NCI-H2196 (cell line): Measurements from ENCODE around the gene GPR107.

Source experiments
- DNase-seq: peaks from one replicate; lab custom pipeline; 2025; ENCODE audit not compliant: unreplicated experiment; lab: John Stamatoyannopoulos, UW

Gene GPR107

DNA sequence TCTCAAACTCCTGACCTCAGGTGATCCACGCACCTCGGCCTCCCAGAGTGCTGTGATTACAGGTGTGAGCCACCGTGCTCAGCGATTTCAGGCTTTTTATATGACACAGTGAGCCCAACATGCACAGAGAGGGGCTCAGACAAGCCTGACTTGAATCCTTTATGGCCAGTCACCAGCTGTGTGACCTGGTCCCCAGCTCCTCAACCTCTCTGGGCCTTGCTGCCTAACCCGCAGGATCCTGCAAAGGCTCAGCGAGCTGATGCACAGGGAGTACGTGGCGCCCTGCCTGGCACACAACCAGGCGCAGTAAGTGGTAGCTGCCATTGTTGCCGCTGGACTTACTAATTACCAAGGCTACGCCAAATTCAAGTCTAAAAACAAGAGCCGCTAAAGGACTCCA, 101.9 kb downstream of the GPR107 start:
- DNase-seq = no peak

DNA sequence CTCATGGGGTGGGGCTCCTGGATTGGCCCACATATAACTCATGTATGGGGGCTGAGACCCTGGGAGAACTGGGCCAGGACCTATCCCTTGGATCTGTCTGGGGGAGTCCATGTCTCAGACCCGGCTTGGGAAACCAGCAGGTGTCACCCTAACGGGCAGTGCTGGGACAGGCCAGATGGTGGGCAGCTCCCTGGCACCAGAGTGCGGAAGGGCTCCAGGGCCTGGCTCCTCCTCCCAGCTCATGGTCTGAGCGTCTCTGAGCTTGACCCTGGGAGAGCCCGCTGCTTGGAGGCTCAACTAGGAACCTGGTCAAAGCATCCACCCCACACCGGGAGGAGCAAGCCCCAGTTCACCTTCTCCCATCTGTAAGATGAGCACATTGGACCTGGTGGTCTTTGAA, 103.0 kb downstream of the GPR107 start:
- no peak for DNase-seq

DNA sequence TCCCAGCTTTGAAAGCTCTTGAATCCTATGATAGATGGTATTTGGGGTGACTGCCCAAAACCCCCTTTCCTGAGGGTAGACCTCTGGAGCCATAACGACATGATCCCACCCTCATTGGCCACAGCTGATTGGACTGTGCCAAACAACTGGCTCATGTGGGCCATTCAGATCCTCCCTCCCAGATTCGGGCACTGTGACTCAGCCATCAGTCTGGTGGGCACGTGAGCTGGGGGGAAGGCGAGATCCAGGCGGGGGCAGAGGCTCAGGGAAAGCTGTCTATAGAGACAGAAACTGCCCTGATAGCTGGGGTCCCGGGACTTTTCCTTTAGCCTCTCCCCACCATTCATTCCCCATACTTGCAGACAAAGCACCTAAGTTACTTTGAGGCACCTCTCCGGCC, 103.4 kb downstream of the GPR107 start:
- DNase-seq = no peak

DNA sequence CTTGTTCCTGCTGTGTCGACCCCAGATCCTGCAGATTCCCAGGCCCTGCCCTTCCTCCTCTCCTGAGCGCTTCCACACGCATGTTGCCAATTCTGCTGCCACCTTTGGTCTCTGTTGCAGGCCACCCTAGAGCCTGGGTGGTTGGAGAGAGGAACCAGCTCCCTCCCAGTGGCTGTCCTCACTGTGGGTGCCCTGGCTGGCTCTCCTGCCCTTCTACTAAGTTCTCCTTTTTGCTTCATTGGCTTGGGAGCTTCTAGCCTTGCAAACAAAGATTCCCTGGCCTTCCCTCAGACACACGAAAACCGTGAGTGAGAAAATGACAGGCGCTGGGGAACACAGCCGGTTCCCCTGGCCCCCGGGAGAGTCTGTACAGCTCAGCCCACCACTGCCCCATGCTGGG, 104.3 kb downstream of the GPR107 start:
- DNase-seq = no peak

DNA sequence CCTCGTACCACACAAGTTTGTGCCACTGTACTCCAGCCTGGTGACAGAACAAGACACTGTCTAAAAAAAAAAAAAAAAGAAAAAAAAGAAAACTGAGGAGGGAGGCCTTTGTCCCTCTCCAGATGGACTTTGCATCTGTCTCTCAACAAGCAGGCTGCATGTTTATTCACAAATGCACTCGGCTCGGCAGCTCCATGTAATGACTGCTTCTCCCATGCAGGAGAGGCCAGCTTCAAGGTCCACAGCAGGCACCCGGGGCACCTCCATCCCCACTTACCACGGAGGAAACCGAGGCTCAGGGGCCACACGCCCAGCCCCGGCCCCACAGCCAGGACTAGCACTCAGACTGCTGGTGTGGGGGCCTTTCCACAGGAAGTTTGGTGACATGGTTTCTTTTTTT, 105.4 kb downstream of the GPR107 start:
- DNase-seq = no peak

DNA sequence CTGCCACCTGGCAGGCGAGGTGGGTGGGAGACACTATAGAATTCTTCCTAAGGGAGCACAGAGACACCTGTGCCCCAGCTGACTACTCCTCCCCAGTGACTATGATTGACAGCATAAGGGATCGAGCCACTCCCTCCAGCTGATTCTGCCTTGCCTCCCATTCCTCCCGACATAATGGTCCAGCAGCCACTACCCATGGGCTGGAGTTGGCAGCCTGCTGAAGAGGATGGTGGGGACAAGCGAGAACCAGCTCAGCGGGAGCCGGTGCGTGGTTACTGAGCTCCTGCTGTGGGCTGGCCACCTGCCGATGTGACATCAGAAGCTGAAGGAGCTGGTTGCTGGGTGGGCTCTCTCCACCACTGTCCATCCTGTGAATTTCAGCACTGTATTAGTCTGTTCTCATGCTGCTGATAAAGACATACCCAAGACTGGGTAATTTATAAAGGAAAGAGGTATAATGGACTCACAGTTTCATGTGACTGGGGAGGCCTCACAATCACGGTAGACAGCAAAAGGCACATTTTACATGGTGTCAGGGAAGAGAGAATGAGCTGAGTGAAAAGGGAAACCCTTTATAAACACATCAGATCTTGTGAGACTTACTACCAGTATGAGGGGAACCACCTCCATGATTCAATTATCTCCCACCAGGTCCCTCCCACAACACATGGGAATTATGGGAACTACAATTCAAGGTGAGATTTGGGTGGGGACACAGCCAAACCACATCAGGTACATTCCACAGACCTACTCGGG, 106.4 kb downstream of the GPR107 start:
- no peak for DNase-seq

DNA sequence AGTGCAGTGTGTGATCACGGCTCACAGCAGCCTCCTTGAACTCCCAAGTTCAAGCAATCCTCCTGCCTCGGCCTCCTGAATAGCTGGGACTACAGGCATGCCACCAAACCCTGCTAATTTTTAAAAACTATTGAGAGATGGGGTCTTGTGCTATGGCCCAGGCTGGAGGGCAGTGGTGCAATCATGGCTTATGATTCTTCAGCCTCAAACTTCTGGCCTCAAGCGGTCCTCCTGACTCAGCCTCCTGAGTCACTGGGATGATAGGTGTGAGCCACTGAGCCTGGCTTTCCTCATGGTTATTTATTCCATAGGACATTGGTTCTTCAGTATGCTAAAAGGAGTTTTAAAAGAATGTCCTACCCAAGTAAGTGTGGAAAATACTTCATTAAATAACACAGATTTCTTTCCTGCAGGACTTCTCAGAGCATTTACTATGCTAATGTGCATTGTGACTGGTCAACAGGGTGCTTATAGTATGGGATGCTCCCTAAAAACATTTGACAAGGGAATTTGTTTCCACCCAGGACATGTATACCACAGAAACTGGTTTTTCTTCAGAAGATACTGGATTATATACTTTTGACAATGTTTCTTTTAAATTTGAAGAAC, 107.3 kb downstream of the GPR107 start:
- DNase-seq = no peak

DNA sequence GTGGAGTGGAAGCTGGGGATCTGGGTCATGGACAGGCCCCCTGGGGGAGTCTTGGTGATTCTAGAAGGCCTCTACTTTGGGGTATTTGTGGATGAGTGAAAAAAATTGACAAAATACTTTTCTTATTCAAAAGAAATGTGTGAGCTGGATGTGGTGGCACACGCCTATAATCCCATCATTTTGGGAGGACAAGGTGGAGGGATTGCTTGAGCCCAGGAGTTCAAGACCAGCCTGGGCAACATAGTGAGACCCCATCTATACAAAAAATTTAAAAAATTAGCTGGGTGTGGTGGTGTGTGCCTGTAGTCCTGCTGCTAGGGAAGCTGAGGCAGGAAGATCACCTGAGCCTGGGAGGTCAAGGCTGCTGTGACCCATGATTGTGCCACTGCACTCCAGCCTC, 111.9 kb downstream of the GPR107 start:
- DNase-seq = no peak

DNA sequence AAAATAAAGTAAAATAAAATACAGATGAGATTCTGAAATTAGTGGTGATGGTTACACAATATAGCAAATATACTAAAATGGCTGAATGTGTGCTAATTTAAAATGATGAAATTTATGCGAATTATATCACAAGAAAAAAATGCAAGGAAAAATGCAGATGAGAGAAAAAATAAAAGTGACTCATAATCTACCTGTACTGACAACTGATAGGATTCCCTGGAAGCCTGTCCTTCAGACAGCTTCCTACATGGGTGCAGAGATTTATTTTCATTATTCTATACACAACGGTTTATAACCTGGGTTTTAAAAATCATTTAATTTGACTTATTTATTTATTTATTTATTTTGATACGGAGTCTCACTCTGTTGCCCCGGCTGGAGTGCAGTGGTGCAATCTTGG, 112.7 kb downstream of the GPR107 start:
- no peak for DNase-seq

DNA sequence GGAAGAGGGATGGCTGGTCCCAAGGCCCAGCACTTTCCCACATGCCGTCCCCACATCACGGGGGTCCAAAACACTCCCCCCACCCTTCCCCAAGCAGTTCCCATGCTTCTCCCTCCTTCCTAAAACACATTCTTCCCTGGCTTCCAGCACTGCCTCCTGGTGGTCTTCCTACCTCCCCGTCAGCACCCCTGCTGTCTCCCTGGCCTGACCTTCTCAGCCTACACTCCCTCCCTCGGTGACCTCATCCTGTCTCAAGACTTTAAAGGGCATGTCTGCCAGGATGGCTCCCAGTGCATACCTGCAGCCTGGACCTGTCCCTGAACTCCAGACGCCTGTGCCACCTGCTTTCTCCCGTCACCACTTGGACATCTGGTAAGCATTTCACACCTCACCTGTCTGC, 114.2 kb downstream of the GPR107 start:
- DNase-seq = no peak

DNA sequence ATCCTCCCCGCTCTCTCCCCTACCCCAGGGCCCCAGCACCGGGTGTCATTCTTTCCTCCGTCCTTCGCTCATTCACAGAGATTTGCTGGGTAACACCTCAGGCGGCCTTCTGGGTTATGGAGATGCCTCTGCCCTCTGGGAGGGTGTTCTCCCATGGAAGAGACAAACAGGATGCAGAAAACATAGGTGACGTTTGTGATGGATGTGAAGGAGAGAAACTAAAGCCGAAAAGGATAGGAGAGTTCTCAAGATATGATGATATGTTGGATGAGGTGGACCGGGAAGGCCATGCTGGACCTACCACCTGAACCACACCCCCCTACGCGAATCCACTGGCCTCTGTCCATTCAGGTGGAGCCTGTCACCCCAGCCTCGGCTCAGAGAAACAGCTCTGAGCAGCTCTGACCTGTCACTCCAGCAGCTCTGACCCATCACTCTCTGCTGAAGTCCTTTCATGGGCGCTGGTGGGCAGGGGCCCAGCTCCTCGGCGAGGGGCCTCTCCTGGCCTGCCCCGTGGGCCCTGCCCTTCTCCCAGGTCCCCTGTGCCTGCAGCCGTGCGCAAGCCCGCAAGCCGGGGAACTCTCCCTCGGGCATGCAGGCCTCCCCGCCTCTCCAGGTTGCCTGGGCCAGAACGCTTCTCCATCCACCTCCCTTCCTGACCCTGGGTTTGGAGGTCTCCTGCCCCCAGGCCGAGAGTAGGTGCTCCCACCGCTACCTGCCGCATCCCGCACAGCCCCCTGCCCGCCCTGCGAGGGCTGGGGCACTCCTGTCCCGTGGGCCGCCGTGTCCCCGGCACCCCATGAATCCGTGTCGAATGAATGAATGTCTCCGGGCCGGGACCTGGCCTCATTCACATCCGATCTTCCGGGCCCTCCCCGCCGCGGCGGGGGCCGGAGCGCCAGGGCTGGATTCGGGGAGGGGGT, 117.8 kb downstream of the GPR107 start:
- no peak for DNase-seq

DNA sequence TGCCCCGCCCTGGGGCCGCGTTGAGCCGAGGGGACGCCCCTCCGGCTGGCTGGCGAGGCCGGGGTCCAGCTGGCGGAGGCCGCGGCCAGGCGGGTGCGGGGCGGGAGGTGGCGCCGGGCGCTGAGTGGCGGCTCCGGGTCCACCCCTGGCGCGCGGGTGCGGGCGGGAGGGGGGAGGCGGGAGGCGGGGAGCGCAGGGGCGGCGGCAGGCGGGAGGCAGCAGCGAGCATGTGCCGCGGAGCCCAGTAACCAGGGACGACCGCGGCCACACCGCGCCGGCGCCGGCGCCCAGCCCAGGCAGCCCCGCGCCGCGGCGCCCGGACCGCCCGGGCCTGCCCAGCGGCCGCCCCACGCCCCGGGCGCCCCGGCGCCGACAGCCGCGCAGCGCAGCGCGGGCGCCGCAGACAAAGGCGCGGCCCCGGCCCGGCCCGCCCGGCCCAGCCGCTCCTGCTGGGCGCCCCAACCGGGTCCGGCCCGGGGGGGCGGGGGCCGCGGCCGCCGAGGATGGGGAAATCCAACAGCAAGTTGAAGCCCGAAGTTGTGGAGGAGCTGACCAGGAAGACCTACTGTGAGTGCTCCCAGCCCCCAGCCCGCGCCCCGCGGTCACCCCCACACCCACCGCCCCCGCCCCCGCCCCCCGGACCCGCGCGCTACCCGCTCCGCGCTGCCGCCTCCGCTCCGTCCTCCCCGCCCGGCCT, 118.6 kb downstream of the GPR107 start, which contains the start of gene NCS1:
Gene NCS1 (plus strand): TSS at position 244 of the 697 bp plus-strand sequence. CDS start 260 bp downstream, at position 504.
- peak; percentile 68 for DNase-seq

DNA sequence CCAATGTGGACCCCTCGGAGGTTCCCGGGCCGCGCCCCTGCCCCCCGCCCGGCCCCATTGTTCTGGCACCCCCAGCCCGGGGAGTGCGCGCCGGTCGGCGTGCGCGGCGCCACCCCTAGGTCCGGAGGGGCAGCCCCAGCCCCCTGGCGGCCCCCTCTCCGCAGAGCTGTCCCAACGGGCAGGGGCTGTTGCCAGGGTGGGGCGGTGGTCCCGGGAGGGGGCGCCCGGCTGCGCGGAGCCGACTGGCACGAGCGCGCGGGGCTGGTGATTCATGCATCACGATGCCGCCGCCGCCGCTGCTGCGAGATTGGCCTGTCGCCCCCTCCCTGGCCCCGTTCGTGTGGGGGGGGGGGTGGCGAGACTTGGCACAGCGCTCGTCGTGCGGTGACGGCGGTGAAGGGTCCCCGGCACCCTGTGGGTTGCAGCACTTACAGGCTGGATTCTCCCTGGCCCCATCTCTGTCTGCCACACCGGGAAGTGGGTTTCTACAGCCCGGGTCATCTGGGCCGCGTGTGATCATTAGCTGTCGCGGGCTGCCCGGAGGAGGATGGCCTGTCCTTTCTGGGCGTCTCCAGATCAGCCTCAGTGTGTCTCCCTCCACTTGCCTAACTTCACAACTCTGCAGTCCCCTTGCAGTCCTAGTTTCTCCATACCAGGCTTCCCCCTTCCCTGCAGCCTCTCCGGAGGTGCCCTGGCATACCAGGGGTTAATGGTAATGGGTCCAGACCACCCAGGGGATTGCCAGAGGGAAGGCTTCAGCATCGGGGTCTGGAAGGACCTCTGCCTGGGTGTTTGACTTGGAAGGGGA, 119.4 kb downstream of the GPR107 start:
- DNase-seq = no peak

DNA sequence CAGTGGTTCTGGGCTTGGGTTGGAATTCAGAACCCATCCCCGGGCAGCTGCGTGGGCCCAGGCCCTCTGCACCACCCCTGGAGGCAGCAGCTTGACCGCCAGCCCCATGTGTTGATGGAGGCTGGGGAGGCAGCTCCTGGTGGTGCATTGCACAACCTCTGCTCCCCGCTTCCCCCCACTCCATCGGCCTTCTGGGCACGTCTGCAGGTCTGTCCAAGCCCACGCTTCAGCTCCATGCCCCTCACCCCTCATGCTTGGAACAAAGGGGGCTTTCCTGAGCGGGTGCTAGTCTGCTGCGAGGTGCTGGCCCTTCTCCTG, 119.9 kb downstream of the GPR107 start:
- DNase-seq = no peak

DNA sequence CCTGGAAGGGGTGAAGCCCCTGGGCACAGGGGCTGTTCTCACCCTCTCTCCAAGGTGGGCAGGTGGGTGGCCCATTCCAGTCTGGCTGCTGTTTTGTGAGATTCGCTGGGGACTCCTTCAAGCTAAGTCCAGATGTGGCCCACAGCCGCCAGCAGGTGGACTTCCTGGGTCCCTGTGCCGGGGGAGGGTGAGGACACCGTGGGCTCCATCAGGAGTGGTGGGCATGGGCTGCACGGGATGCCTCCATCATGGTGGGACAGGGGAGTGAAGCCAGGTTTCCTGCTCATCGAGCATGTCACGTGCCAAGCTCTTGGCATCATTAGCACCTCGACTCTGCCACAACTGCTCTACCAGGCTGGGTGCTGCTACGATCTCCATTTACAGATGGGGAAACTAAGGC, 120.3 kb downstream of the GPR107 start:
- no peak for DNase-seq

DNA sequence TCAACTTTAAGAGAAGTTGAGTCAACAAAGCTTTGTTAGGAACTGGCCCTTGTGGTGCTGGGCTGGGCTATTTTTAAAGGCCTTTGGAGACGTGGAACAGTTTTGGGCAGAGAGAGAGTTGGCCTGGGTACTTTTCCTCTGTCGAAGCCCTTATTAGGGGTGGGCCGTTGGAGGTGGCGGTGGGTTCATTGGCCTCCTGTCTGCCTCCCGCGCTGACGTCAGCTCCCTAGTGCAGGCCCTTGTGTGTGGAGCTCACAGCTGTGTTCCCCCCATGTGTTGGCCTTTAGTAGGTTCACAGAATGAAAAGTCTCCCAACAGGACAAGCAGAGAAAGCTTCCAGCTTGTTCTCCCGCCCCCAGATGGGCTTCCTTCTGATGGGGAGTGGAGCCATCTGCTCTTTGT, 121.2 kb downstream of the GPR107 start:
- no peak for DNase-seq

DNA sequence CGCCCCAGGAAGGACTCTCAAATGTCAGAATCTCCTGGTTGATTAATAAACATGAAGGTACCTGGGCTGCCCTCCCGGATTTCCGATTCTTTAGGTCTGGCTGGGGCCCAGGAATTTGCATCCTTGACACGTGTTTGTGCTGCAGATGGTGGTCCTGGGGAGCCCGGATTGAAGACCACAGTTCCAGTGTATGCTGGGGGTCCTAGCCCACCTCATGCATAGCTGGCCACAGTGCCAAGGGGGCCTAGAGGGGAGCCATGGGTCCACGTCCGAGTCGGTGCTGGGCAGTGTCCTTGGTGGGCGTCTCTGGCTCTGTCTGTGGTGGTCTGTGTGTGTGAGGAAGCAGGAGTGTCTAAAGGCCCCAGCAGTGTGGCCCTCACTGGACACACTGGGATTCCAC, 121.6 kb downstream of the GPR107 start:
- no peak for DNase-seq

DNA sequence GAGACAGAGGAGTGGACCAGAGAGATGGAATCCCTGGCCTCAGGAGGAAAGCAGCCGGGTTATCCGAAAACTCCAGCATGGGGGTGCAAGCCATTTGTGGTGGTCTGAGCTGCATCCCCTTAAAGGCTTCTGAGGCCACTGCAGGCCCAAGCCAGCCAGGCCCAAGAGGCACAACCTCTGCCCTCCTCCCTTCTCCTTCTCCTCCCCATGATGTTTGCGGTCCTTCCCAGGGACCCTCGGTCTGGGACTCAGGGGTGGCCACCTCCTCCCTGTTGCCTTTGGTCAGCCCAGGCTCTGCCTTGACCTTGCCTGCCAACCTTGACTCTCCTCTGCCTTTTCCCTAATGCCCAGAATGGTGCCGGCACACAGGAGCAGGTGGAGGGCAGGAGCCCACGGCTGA, 123.1 kb downstream of the GPR107 start:
- DNase-seq = no peak

DNA sequence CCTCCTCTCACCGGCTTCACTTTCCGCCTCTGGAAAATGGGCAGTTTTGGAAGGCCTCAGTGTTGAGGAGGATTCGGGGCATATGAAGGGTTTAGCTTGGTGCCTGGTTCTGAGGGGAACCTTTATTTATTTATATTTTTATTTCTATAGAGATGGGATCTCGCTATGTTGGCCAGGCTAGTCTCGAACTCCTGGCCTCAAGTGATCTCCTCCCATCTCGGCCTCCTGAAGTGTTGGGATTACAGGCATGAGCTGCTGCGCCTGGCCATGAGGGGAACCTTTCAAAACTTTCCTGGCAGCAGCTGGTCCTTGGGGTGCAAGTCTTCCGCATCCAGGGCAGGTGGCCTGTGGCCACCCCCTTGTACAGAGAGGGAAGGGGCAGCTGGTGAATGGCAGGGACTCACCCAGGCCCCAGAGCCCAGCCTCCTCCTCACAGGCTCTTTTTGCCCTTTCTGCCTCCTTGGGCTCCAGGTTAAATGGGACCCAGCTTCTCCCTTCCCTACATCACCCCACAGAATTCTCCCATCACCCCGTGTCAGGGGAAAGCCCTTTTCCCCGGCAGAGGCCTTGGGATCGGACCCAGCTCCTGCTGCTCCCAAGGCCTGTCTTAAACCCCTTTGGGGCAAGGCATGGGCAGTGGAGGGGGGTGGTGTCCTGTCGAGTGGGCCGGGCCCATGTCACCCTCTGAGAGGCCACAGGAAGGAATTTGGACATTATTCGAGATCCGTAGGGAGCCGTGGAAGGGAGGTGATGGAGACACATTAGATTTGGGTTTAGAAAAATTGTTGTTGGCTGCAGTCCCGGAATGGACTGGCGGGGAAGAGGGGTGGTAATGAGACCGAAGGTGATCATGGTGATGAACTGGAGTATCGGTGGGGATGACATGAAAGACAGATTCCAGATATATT, 124.4 kb downstream of the GPR107 start:
- DNase-seq = no peak
